Fibroblast of peridontal ligament (primary cell): Measurements from ENCODE around the gene MCF2.
"Not testable (repeated sequence)": the region's sequence is repeated elsewhere in the genome, so short reads cannot be mapped to it uniquely, and the experiment has no call there.

Source experiments
- DNase-seq: peaks from one replicate; pipeline ENCODE4 v3.0.0-alpha.2; 2010; ENCODE audit errors: extremely low read depth

The MCF2 gene, protein sequence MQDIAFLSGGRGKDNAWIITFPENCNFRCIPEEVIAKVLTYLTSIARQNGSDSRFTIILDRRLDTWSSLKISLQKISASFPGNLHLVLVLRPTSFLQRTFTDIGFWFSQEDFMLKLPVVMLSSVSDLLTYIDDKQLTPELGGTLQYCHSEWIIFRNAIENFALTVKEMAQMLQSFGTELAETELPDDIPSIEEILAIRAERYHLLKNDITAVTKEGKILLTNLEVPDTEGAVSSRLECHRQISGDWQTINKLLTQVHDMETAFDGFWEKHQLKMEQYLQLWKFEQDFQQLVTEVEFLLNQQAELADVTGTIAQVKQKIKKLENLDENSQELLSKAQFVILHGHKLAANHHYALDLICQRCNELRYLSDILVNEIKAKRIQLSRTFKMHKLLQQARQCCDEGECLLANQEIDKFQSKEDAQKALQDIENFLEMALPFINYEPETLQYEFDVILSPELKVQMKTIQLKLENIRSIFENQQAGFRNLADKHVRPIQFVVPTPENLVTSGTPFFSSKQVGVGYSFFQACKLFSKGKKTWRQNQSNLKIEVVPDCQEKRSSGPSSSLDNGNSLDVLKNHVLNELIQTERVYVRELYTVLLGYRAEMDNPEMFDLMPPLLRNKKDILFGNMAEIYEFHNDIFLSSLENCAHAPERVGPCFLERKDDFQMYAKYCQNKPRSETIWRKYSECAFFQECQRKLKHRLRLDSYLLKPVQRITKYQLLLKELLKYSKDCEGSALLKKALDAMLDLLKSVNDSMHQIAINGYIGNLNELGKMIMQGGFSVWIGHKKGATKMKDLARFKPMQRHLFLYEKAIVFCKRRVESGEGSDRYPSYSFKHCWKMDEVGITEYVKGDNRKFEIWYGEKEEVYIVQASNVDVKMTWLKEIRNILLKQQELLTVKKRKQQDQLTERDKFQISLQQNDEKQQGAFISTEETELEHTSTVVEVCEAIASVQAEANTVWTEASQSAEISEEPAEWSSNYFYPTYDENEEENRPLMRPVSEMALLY

DNA sequence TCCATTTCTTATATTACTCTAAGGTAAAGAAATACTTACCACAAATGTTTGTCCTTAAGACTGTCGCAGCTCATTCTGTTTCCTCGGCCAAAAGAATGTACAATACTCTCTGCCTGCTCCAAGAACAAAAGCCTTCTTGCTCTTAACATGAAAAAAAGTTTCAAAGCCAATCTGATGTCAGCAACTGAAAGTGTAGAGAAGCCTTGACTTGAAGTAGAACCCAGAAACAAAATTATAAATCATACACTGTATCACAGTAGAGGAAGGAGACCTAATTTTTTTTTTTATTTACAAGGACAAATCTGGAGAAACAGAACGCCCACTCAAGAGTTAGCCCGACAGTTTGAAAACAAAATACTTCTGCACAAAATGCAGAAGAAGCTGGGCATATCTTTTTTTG lies at the start of gene MCF2:
Gene MCF2 (minus strand): TSS at position 101 of the 400 bp plus-strand sequence. CDS start 56,423 bp downstream, outside the sequence.
- no peak for DNase-seq

- DNase-seq, result no peak
Measured at GRCh38 chrX:139751053-139751452, 43.1 kb upstream of the MCF2 start.

DNA sequence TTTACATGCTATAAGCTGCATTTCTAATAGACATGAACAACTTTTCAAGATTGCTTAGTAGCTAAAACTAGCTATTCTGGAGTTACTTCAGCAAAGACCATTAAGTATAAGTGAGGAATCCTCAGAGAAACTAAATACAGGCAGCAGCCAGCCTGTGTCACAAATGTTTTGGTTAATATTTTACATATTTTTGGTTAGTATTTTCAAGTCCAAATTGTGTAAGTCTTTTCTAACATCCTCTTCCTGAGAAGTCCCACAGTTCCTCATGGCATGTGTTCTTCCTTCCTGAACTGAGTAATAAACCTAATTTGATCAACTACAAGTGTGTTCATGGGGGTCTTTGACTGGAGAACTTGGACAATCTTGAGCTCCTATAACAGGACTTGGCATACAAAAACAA lies 42.4 kb upstream of the MCF2 start:
- peak; percentile 34 for DNase-seq

DNA sequence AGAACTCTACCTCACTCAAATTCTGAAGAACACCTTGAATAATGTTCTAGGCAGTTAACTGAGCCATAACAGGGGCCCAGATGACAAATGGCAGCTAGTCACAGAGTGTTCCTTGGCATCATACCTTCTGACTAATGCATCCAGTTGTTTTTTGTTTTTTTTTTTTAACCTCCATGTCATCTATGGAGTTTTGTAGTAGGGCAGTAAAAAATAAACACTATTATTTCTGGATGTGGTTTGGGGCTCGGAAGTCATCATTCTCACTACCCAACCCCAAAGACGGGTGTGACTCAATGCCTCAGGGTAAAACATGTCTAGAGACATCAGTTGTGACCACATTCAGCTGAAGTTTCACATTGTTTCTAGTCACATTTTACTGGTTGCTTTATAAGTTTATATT lies 31.2 kb upstream of the MCF2 start:
- no peak for DNase-seq

GRCh38 chrX:139738581-139738980 lies 30.6 kb upstream of the MCF2 start:
- no peak for DNase-seq

DNA sequence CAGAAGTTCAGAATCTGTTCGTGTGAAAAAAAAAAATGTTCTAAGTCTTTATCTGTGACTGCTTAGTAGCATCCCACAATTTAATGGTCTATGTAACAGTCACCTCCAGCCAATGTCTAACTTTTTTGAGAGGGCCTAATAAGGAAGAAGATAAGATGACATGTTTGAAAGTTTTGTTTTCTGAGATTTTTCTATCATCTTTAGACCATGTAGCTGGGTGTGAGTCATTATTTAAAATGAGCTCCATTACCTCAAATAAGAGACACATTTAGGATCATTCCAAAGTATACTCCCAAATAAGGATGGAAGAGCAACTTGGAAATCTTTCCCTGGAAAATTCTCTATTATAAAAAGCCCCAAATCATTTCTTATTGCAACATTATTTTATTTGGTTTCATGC lies 28.2 kb upstream of the MCF2 start:
- no peak for DNase-seq

DNA sequence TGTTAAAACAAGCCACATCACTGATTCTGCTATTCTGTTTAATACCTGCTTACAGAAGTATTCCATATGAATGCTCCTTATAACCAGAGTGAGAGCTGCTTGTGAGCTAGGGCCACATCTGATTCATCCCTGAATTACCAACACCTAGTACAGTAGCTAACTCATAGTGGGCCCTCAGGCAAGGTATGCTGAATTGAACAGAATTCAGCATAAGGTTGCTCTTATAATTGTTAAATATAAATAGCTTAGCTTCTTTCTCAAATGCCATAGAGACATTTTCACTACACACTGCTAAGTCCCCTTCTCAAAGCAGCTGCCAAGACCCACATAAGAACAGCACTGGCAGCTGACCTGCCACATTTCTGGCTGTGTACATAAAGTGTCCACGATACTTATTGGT lies 27.0 kb upstream of the MCF2 start:
- DNase-seq, result no peak

- DNase-seq, result no peak
Measured at GRCh38 chrX:139725720-139726119, 17.8 kb upstream of the MCF2 start.

- no peak for DNase-seq
Measured at GRCh38 chrX:139724626-139725025, 16.7 kb upstream of the MCF2 start.

- no peak for DNase-seq
Measured at GRCh38 chrX:139720979-139721378, 13.0 kb upstream of the MCF2 start.

GRCh38 chrX:139720136-139720535 lies 12.2 kb upstream of the MCF2 start:
- peak; percentile 17 for DNase-seq

- DNase-seq, result no peak
Measured at GRCh38 chrX:139702658-139703057, 5.3 kb downstream of the MCF2 start.

GRCh38 chrX:139692908-139693307 lies 15.1 kb downstream of the MCF2 start:
- DNase-seq, result no peak

DNA sequence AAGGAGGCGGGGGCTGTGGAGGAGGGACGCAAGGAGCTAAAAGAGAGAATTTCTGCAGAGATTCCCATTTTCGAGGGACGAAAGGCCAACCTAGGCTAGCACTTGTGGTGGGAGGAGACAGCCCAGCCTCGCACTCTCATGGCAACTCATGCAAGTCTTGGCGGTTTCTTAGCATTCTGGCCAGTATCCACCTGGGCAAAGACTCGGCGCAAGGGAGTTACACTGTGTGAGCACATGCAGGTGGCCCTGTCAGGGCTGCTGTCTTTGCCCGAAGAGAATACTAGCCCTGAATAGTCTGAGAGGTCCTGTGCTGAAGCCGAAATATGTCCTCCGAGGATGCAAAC lies 15.5 kb downstream of the MCF2 start:
- no peak for DNase-seq

DNA sequence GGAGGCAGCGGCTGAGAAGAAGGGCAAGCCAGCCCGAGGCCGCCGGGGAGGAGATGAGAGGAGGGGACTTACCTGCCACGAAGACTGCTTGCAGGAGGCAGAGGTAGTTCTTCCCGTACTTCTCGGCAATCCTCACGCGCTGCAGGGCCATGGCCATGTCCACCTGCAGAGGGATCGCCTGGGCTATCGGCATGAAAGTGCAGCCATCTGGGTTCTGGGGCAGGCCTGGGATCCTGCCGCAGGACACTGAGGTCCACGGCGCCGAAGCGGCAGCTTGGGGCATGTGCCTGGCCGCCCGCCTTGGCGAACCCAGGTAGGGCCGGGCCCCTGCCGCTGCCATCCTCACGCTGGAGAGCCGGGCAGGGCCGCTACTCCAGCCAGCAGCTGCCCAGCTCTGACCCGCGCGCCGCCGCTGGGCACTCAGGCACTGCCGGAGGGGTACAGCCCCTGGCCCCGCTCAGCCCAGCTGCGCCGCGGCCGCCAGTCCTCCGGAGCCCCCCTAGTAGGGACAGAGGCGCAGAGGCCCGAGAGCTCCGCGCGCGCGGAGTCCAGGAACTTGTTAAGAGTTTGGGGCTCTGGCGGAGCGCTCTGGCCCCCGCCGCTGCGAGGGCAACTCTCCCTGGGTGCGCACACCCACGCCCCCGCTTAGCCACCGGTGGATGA lies 16.0 kb downstream of the MCF2 start:
- no peak for DNase-seq

DNA sequence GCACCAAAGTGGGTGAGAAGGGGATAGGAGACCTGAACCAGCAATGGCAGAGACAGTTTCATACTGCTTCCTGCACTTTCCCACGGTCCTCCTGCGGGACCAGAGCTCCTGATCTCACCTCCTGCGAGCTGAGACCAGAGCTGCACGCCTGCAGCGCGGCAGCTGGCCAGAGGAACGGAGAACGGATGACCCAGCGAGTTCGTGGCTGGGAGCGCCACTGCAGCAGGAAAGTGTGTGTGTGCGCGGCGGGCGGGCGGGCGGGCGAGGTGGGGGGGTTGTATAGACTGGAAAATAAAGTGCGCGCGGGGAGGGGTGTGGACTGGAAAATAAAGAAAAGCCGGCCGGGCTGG lies 16.5 kb downstream of the MCF2 start:
- DNase-seq, result no peak

GRCh38 chrX:139685175-139685574 lies 22.8 kb downstream of the MCF2 start:
- not testable (repeated sequence) for DNase-seq

- no peak for DNase-seq
Measured at GRCh38 chrX:139680356-139680755, 27.6 kb downstream of the MCF2 start.

- DNase-seq, result no peak
Measured at GRCh38 chrX:139647597-139647996, 60.4 kb downstream of the MCF2 start.

- peak; percentile 0 for DNase-seq
Measured at GRCh38 chrX:139642241-139642927, 65.6 kb downstream of the MCF2 start.

GRCh38 chrX:139640259-139640658 lies 67.7 kb downstream of the MCF2 start:
- DNase-seq, result no peak

- peak; percentile 0 for DNase-seq
Measured at GRCh38 chrX:139639253-139639652, 68.7 kb downstream of the MCF2 start.
